Measurements from ENCODE around the gene ZBTB7B.

Gene ZBTB7B

GRCh38 chr1:155005076-155006011 lies 2.7 kb downstream of the ZBTB7B start:
- no peak for DNase-seq

DNA sequence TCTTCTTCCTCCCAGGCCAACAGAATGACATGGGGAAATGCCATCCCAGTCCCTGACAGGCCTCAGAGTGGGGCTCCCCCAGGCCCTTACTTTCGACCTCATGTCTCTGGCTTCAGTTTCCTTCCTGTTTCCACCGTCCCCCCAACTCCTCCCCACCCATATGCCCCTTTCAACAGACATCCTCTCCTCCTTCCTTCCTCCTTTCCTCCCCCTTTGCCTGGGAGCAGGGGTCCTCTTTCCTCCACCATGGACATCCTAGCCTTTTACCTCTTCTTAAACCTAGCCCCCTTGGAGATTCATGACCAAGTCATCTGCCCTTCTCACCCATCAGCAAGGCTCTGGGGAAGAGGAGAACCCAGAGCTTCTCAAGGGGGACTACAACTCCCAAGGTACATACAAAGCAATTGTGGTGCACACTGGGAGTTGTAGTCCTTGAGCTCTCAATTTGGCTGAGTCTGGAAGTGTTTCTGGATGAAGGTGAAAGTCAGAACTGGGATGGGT lies 4.0 kb downstream of the ZBTB7B start:
- no peak for DNase-seq

- DNase-seq: no peak
These were observed 4.7 kb downstream of the ZBTB7B start for GRCh38 chr1:155007251-155007828.

- peak; percentile 50 for DNase-seq
These were observed 5.7 kb downstream of the ZBTB7B start for GRCh38 chr1:155008015-155008941.

DNA sequence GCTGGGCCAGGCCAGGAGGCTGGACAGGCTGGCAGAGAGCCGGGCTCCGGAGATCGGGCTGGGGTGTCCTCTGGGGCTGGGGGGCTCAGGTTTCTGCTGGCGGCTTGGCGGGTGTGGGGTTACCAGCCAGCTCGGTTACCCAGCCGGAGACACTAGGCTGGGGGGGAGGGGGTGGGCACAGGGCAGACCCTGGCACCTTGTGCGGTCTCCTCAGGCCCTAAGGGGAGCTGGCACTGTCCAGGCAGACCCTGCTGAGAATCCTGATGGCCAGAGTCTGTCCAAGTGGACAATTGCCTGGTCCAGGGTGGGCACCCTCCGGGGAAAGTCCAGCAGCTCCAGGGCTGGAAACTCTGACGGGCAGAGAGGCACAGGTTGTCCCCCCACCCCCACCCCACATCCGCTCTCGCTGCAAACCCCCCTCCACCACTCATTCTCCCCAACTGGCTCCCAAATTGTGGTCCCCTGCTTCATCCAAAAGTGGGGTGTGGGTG lies 6.7 kb downstream of the ZBTB7B start:
- DNase-seq: peak; percentile 43

GRCh38 chr1:155009742-155010141 lies 7.1 kb downstream of the ZBTB7B start:
- DNase-seq: no peak

GRCh38 chr1:155010211-155010918 lies 7.8 kb downstream of the ZBTB7B start:
- no peak for DNase-seq

DNA sequence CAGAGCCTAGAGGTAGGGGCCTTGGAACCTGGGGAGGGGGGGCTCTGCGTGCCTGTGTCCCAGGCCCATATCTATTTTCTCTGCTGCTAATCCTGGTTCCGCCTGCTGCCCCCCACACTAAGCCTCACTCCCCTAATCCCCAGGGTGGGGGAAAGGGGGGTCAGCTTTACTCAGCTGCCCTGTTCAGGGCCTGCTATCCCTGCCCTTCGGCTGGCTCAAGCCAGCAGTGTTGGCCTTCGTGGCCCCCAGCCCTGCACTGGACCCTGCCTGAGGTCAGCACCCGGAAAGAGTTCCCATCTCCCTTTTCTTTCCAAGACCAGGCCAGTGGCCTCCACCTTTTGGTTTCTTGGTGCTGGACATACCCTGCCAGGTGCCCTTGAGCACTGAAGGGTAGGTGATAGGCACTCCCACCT lies 8.4 kb downstream of the ZBTB7B start:
- no peak for DNase-seq

DNA sequence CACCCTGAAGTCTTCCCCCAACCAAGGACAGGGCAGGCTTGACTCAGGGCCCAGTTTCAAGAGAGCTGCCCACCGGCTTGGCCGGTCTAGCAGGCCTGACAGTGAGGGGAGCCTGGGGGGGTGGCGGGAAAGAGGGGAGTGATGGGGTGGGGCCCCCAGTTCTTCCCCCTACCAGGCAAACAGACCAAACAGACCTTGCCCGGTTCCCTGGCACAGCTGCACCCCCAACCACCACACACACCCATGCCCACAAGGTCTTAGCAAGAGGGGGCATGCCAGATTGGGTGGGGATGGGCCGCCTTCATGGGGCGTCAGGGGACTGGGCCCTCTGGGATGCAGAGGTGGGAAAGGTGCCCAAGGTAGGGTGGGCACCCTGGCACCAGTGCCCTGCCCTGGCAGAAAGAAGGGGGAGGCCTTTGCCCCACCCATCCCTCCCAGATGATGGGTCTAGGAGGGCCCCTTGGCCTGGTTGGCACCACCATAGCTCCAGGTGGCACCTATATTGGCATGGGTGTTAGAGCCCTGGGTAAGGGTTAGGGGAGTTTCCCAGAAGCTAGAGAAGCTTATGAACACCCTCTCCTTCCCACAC lies 8.9 kb downstream of the ZBTB7B start:
- DNase-seq: no peak

- no peak for DNase-seq
These were observed 9.5 kb downstream of the ZBTB7B start for GRCh38 chr1:155012026-155012546.

DNA sequence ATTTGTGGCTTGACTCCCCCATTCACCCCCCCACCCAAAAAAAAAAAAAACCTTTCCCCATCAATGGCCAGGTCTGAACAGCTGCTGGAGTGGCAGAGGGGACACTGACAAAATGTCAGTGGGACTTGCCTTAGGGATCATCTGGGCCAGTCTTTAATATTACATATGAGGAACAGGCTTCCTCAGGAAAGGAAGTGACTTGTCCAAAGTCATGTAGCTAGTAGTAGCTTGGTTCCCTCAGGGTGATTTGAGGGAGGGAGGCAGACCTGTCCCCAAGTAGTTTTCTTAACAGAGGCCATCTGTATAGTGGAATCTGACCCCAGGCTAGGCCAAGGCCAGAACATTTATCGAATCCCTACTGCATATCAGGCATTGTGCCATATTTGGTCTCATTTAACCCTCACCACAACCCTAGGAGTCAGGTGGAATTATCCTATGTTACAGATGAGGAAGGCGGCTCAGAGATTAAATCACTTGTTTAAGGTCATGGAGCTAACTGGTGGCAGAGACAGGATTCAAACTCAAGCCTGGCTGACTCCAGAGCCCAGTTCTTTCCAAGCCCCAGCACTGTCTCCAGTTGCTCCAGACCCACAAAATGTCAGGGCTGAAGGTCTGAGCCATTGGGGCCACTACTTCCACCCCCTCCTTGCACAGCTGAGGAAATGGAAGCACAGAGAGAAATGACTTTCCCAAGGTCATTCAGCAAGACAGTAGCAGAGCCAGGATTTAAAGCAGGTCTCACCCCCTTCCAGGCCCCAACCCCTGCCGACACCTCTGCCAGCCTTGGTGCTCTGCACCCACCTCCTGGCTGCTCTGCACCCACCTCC lies 10.4 kb downstream of the ZBTB7B start:
- no peak for DNase-seq

DNA sequence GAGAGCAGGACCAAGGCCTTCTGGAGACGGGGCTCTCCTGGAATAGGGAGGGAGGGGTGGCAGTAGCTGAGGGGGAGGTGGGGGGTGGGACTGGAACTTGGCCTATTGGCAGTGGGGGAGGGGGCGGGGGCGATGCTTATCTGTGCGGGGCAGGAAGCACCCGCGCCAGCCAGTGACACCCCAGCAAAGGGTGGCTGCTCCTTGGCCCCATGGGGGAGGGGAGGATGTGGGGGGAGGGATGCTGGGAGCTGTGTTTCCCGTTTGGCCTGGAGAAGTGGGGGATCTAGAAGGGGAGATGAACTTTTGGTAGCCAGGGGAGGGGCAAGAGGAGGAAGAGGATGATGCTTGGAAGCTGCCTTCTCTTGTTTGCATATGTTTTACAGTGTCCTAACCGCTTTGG lies 11.0 kb downstream of the ZBTB7B start:
- DNase-seq: peak; percentile 44

- no peak for DNase-seq
These were observed 12.3 kb downstream of the ZBTB7B start for GRCh38 chr1:155014709-155015508.

- no peak for DNase-seq
These were observed 13.1 kb downstream of the ZBTB7B start for GRCh38 chr1:155015527-155016230.

GRCh38 chr1:155016231-155016831 lies 13.7 kb downstream of the ZBTB7B start:
- no peak for DNase-seq

DNA sequence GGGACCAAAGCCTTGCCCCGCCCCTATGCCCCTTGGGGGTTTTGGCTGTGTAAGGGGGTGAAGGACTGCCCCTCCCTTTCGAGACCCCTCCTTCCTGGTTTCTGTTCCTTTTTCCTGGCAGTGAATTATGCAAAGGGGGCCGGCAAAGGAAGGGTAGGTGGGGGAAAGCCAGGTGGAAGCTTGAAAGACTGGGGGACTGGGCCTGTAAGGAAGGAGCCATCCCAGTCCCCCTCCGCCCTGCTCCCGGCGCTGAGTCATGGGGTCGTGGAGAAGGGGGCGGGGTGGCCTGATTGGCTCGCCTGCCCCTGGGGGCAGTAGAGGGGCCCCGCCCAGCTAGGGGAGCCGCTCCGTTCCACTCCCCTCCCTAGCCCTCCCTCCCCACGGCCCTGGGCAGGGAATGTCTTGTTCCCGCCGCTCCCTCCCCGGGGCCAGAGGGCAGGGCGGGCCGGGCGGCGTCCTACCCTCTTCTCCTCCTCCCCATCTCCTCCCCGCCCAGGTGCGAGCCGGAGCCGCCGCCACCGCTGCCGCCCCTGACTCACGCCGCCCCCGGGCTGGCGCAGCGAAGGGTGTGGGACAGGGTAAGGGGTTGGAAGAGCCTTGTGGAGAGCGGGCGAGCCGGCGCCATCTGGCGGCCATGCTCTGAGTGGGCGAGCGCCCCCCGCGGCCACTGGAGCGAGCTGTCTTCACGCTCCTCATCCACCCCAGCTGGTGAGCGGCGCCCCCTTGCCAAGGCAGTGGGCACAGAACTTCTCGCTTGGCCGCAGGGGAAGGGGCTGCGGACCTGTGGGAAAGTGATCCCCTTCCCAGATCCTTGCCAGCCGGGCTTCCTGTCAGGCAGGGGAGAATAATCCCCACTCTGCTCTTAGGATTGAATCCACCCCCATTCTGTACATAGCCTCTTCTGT lies 14.7 kb downstream of the ZBTB7B start:
- peak; percentile 93 for DNase-seq

DNA sequence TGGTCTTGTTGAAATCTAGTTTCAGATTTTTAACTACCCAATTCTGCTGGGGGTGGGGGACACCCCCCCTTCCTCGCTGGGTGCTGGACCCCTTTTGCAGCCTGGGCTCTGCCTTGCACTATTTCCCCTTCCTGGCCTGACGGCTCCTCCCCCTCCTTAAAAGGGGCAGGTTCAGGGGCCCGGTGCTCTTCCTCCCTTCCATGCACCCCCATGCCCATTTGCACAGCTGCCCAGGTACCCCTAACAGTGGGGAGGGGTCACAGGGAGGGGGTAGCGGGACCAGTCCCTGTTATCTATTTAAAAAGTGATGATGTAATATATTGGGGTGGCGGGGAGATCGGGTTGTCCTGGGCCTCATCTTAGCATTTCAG lies 15.3 kb downstream of the ZBTB7B start:
- DNase-seq: no peak
